Measurements from ENCODE around the gene ZFP36L1. TPM values are rescaled to one million over a fixed set of nuclear protein-coding genes. Genes with fewer than 3 reads are reported as not detected.

Gene ZFP36L1
- total and polyA plus RNA-seq, 3 experiments from 2014 or later, result 124 to 133 (median 128) TPM

DNA sequence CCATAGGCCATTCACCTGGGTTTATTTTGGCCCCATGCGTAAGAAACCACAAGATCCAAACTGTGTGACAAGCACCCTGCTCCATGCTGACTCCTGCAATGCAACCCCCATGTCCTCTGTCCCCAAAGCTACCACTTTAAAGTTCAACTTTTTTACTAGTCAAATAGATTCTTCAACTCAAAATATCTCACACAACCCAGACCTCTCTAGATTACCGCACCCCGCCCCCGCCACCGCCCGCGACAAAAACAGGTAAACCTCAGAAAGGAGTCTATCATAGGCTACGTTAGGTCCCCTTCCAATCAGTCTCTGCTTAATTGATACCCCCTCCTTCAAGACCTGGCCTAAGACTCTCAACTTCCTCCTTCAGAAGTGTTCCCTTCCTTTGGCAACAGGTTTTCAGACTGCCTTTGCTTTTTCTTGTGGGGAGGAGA, 2.2 kb downstream of the ZFP36L1 start:
- Histone ChIP-seq H3K27ac (ENCODE audit: low read depth, low read length) (peak overlapping the region; percentile 99), H3K4me1 (ENCODE audit: insufficient read depth, low read length) (peaks cover 38% of the 10 kb centered on the region), H3K4me3 (ENCODE audit: low read length) (peak overlapping the region; percentile 99), H3K27me3 (ENCODE audit: insufficient read depth, low read length, poor library complexity, severe bottlenecking) (no peaks in the 10 kb centered on the region), H3K36me3 (ENCODE audit: insufficient read depth, low read length) (peaks cover 16% of the 10 kb centered on the region), H3K9me3 (ENCODE audit: low read length) (no peaks in the 10 kb centered on the region)
- Mint-ChIP-seq H3K27ac (peak overlapping the region; percentile 96 to 100 (median 99)), H3K4me3 (peak overlapping the region; percentile 91 to 98 (median 97)), H3K27me3 (peaks cover 0 to 23% of the 10 kb centered on the region in 2 donors), H3K9me3 (peaks cover 0 to 3% (median 0%) of the 10 kb centered on the region in 5 donors), H3K4me1 (peaks cover 50 to 59% (median 55%) of the 10 kb centered on the region in 3 donors), H3K36me3 (peaks cover 24 to 83% (median 43%) of the 10 kb centered on the region in 3 donors)
- DNase-seq, result peak in 4 of 5 donors; percentile 35 to 76 (median 64)
- ChIA-PET POLR2A (interaction anchor here (1.6 to 12.7 kb wide), 5 partner anchors 10 to 507 kb away, joined by 3 to 445 read pairs (median 15); no protein-coding TSS in a partner anchor), CTCF (interaction anchor here (0.8 to 9.5 kb wide), 19 partner anchors 10 to 856 kb away, joined by 3 to 282 read pairs (median 8); no protein-coding TSS in a partner anchor)

GRCh38 chr14:68789821-68790643, 2.8 kb downstream of the ZFP36L1 start:
- H3K27ac ChIP-seq (ENCODE audit: low read depth, low read length), result peak overlapping the region; percentile 99
- Mint-ChIP-seq H3K4me1 (peaks cover 57 to 65% (median 62%) of the 10 kb centered on the region in 3 donors), H3K9me3 (peaks cover 0 to 3% (median 0%) of the 10 kb centered on the region in 5 donors), H3K27ac (peak overlapping the region; percentile 96 to 100 (median 99)), H3K27me3 (peaks cover 0 to 22% of the 10 kb centered on the region in 2 donors), H3K36me3 (peaks cover 24 to 80% (median 43%) of the 10 kb centered on the region in 3 donors), H3K4me3 (peak overlapping the region; percentile 91 to 98 (median 97))
- CTCF ChIA-PET, result interaction anchor here (0.7 to 9.5 kb wide), 38 partner anchors 8 to 856 kb away, joined by 3 to 282 read pairs (median 4); no protein-coding TSS in a partner anchor
- H3K36me3 ChIP-seq (ENCODE audit: insufficient read depth, low read length), result peaks cover 16% of the 10 kb centered on the region
- no peaks in the 10 kb centered on the region for H3K9me3 ChIP-seq (ENCODE audit: low read length)
- no peaks in the 10 kb centered on the region for H3K27me3 ChIP-seq (ENCODE audit: insufficient read depth, low read length, poor library complexity, severe bottlenecking)
- peak in 2 of 5 donors; percentile 11 to 34 for DNase-seq
- POLR2A ChIA-PET, result interaction anchor here (0.7 to 12.7 kb wide), 12 partner anchors 9 to 507 kb away, joined by 3 to 445 read pairs (median 10); no protein-coding TSS in a partner anchor
- peaks cover 44% of the 10 kb centered on the region for H3K4me1 ChIP-seq (ENCODE audit: insufficient read depth, low read length)
- peak overlapping the region; percentile 99 for H3K4me3 ChIP-seq (ENCODE audit: low read length)

GRCh38 chr14:68788996-68789820, 3.7 kb downstream of the ZFP36L1 start:
- peak; percentile 79 to 93 (median 83) for DNase-seq
- Mint-ChIP-seq H3K4me3 (peak overlapping the region; percentile 91 to 98 (median 97)), H3K4me1 (peaks cover 55 to 64% (median 60%) of the 10 kb centered on the region in 3 donors), H3K36me3 (peaks cover 24 to 72% (median 43%) of the 10 kb centered on the region in 3 donors), H3K27ac (peak overlapping the region; percentile 96 to 100 (median 99)), H3K27me3 (peaks cover 0 to 16% of the 10 kb centered on the region in 2 donors), H3K9me3 (peaks cover 0 to 3% (median 0%) of the 10 kb centered on the region in 5 donors)
- H3K9me3 ChIP-seq (ENCODE audit: low read length), result no peaks in the 10 kb centered on the region
- H3K27ac ChIP-seq (ENCODE audit: low read depth, low read length), result peak overlapping the region; percentile 99
- H3K4me3 ChIP-seq (ENCODE audit: low read length), result peak overlapping the region; percentile 99
- ChIA-PET CTCF (interaction anchor here (0.7 to 9.5 kb wide), 40 partner anchors 9 to 855 kb away, joined by 3 to 282 read pairs (median 4); no protein-coding TSS in a partner anchor), POLR2A (interaction anchor here (0.6 to 12.7 kb wide), 14 partner anchors 9 to 506 kb away, joined by 3 to 445 read pairs (median 4); no protein-coding TSS in a partner anchor)
- H3K27me3 ChIP-seq (ENCODE audit: insufficient read depth, low read length, poor library complexity, severe bottlenecking), result no peaks in the 10 kb centered on the region
- H3K4me1 ChIP-seq (ENCODE audit: insufficient read depth, low read length), result peaks cover 52% of the 10 kb centered on the region
- H3K36me3 ChIP-seq (ENCODE audit: insufficient read depth, low read length), result peaks cover 16% of the 10 kb centered on the region

GRCh38 chr14:68788275-68788995, 4.4 kb downstream of the ZFP36L1 start:
- Mint-ChIP-seq H3K36me3 (peaks cover 24 to 65% (median 43%) of the 10 kb centered on the region in 3 donors), H3K4me3 (peak overlapping the region; percentile 91 to 98 (median 97)), H3K9me3 (peaks cover 0 to 3% (median 0%) of the 10 kb centered on the region in 5 donors), H3K27ac (peak overlapping the region; percentile 96 to 100 (median 99)), H3K27me3 (peaks cover 0 to 12% of the 10 kb centered on the region in 2 donors), H3K4me1 (peaks cover 56 to 67% (median 63%) of the 10 kb centered on the region in 3 donors)
- H3K27ac ChIP-seq (ENCODE audit: low read depth, low read length), result no peak overlapping the region
- H3K36me3 ChIP-seq (ENCODE audit: insufficient read depth, low read length), result peaks cover 16% of the 10 kb centered on the region
- peak overlapping the region; percentile 17 for H3K4me3 ChIP-seq (ENCODE audit: low read length)
- H3K27me3 ChIP-seq (ENCODE audit: insufficient read depth, low read length, poor library complexity, severe bottlenecking), result no peaks in the 10 kb centered on the region
- no peak for DNase-seq
- ChIA-PET CTCF (interaction anchor here (0.7 to 9.5 kb wide), 30 partner anchors 8 to 539 kb away, joined by 3 to 282 read pairs (median 4); no protein-coding TSS in a partner anchor), POLR2A (interaction anchor here (0.6 to 12.7 kb wide), 14 partner anchors 8 to 652 kb away, joined by 3 to 445 read pairs (median 4); no protein-coding TSS in a partner anchor)
- H3K9me3 ChIP-seq (ENCODE audit: low read length), result no peaks in the 10 kb centered on the region
- peaks cover 60% of the 10 kb centered on the region for H3K4me1 ChIP-seq (ENCODE audit: insufficient read depth, low read length)

DNA sequence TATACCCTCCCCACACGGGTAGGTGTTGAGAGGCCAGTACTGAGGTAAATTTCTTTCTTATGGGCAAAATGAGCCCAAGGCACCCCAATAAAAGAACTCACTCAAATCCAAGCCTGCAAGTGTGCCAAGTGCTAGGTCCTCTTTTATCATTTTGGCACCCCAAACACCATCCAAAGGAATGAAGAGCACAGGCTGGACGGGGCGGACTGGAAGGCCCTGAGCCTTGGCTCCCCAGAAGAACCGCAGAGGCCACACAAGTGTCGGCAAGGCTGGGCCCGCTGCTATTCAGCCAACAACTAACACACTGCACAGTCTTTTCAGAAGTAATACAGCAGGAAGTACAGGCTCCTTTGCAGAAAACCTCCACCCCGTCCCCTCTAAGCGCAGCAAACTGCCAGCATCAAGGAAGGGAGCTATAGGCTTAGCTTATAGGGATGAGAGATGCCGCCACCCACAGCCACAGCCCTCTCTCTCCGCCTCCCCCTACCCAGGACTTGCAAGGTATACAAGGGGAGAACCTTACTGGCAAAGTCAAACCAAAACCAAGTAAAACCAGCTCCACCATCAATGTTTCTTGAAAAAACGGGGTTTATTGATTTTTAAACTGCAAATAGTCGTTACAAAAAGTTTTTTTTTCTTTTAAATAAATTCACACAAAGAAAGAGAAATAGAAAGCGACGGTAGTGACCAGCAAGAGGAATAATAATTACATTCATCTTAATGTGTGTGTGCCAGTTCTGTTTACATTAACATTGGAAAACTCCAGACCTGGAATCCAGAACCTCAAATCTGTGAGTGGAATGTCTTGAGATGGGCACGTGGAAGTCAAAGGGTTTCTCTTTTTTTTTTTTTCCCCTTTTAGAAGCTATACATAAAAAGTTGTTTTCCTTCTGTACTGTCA, 5.5 kb downstream of the ZFP36L1 start:
- H3K27ac Mint-ChIP-seq, result peak overlapping the region; percentile 91 to 100 (median 96)
- H3K27ac ChIP-seq (ENCODE audit: low read depth, low read length), result peak overlapping the region; percentile 41
- CTCF ChIA-PET, result interaction anchor here (0.9 to 9.5 kb wide), 17 partner anchors 7 to 538 kb away, joined by 3 to 282 read pairs (median 4); no protein-coding TSS in a partner anchor
- H3K36me3 ChIP-seq (ENCODE audit: insufficient read depth, low read length), result peaks cover 16% of the 10 kb centered on the region
- H3K27me3 ChIP-seq (ENCODE audit: insufficient read depth, low read length, poor library complexity, severe bottlenecking), result no peaks in the 10 kb centered on the region
- H3K9me3 ChIP-seq (ENCODE audit: low read length), result no peaks in the 10 kb centered on the region
- peaks cover 0 to 3% (median 0%) of the 10 kb centered on the region in 5 donors for H3K9me3 Mint-ChIP-seq
- H3K4me1 ChIP-seq (ENCODE audit: insufficient read depth, low read length), result peaks cover 70% of the 10 kb centered on the region
- peaks cover 24 to 56% (median 40%) of the 10 kb centered on the region in 3 donors for H3K36me3 Mint-ChIP-seq
- H3K4me3 ChIP-seq (ENCODE audit: low read length), result peak overlapping the region; percentile 46
- peak overlapping the region; percentile 77 to 97 (median 87) for H3K4me3 Mint-ChIP-seq
- H3K4me1 Mint-ChIP-seq, result peaks cover 67 to 78% (median 74%) of the 10 kb centered on the region in 3 donors
- peaks cover 0 to 7% of the 10 kb centered on the region in 2 donors for H3K27me3 Mint-ChIP-seq
- DNase-seq, result peak in 3 of 5 donors; percentile 25 to 59 (median 33)
- POLR2A ChIA-PET, result interaction anchor here (0.6 to 12.7 kb wide), 9 partner anchors 7 to 651 kb away, joined by 3 to 445 read pairs (median 11); no protein-coding TSS in a partner anchor

GRCh38 chr14:68786491-68787091, 6.3 kb downstream of the ZFP36L1 start:
- ChIA-PET CTCF (interaction anchor here (1.1 to 9.5 kb wide), 6 partner anchors 9 to 538 kb away, joined by 3 to 282 read pairs (median 4); no protein-coding TSS in a partner anchor), POLR2A (interaction anchor here (0.7 to 12.7 kb wide), 5 partner anchors 28 to 104 kb away, joined by 3 to 445 read pairs (median 4); no protein-coding TSS in a partner anchor)
- peaks cover 0 to 3% (median 0%) of the 10 kb centered on the region in 5 donors for H3K9me3 Mint-ChIP-seq
- peak overlapping the region; percentile 41 for H3K27ac ChIP-seq (ENCODE audit: low read depth, low read length)
- peaks cover 77% of the 10 kb centered on the region for H3K4me1 ChIP-seq (ENCODE audit: insufficient read depth, low read length)
- peaks cover 24 to 49% (median 37%) of the 10 kb centered on the region in 3 donors for H3K36me3 Mint-ChIP-seq
- H3K4me3 Mint-ChIP-seq, result peak overlapping the region; percentile 77 to 97 (median 87)
- peaks cover 73 to 85% (median 82%) of the 10 kb centered on the region in 3 donors for H3K4me1 Mint-ChIP-seq
- H3K27ac Mint-ChIP-seq, result peak overlapping the region; percentile 91 to 100 (median 97)
- H3K36me3 ChIP-seq (ENCODE audit: insufficient read depth, low read length), result peaks cover 16% of the 10 kb centered on the region
- H3K27me3 Mint-ChIP-seq, result peaks cover 0 to 7% of the 10 kb centered on the region in 2 donors
- no peaks in the 10 kb centered on the region for H3K9me3 ChIP-seq (ENCODE audit: low read length)
- no peaks in the 10 kb centered on the region for H3K27me3 ChIP-seq (ENCODE audit: insufficient read depth, low read length, poor library complexity, severe bottlenecking)
- peak overlapping the region; percentile 46 for H3K4me3 ChIP-seq (ENCODE audit: low read length)
- no peak for DNase-seq
